Psoas muscle (tissue), 8 donors: ENCODE data around the gene APOBEC3G. TPM values are rescaled to one million over a fixed set of nuclear protein-coding genes. Genes with fewer than 3 reads are reported as not detected.
A peak's percentile ranks its signal among the peaks of the same experiment; 100 is the strongest.
"Not testable (repeated sequence)": the region's sequence is repeated elsewhere in the genome, so short reads cannot be mapped to it uniquely, and the experiment has no call there.

Experiments
- ATAC-seq, 4 donors: fragments of 200-7000 bp; cut with Tn5 transposase; one replicate each; pipeline ENCODE4 v1.9.1; 2020; ENCODE audit warnings: moderate library complexity in 3 of 4, mild to moderate bottlenecking in 2 of 4
- DNase-seq, 2 donors: peaks; one replicate each; pipeline ENCODE4 v3.0.0-alpha.2; 2020
- H3K27ac ChIP-seq: fragments of 200-600 bp; one replicate; pipeline ENCODE4 v1.8.0; 2022
- H3K27me3 ChIP-seq, 3 donors: fragments of 200-600 bp in 1 of 3; one replicate each; pipeline versions ENCODE4 v1.6.1 to v1.8.0; 2013 to 2022; ENCODE audit warnings: low read length in 2 of 3, mild to moderate bottlenecking in 2 of 3, moderate library complexity in 1 of 3; ENCODE audit not compliant: insufficient read depth in 3 of 3
- H3K36me3 ChIP-seq, 2 donors: fragments of 200-600 bp in 1 of 2; one replicate each; pipeline versions ENCODE4 v1.6.1 to v1.8.0; 2013 to 2022; ENCODE audit warnings: low read depth in 1 of 2, mild to moderate bottlenecking in 1 of 2, moderate library complexity in 1 of 2; ENCODE audit not compliant: insufficient read depth in 1 of 2
- H3K4me1 ChIP-seq: fragments of 200-600 bp; one replicate; pipeline ENCODE4 v1.8.0; 2022
- H3K4me3 ChIP-seq: fragments of 200-600 bp; one replicate; pipeline ENCODE4 v1.8.0; 2022; ENCODE audit warnings: mild to moderate bottlenecking
- H3K9me3 ChIP-seq: fragments of 200-600 bp; one replicate; pipeline ENCODE4 v1.8.0; 2022
- WGBS, 3 donors: extraction: QIAGEN DNeasy Blood & Tissue Kit; methylation state at CpG; one replicate each; pipeline versions ENCODE4 v1.1.6 to v1.1.7; 2013; 5-methylcytosine and 5-hydroxymethylcytosine counted together
- intact Hi-C, 2 donors: fragments of 100-400 bp; cut with DNase I; formaldehyde crosslinking; loops; one replicate each; pipeline versions ENCODE4 v1.11.0 to v1.14.2; 2022
- polyA plus RNA-seq, 3 donors: library from polyadenylated mRNA; stranded (reverse); fragments of 200-250 nt; gene quantifications; one replicate each; pipeline ENCODE4 v1.2.3, GENCODE V29; 2013
- total RNA-seq, 4 donors: library from RNA; stranded (reverse); fragmentation: NEBNext Ultra II Directional in 2 of 4; extraction: Animal tissue kit (Norgen Biotek cat#: 25700) in 2 of 4; gene quantifications; one replicate each; pipeline versions ENCODE4 v1.2.1 to v1.2.4, GENCODE V29; 2021 to 2023
- TF ChIP-seq, protein P1 (sequence below): fragments of 200-600 bp; IDR thresholded peaks from one replicate; pipeline ENCODE4 v1.8.0; 2022; ENCODE audit warnings: antibody characterized with exemption
- donor health status: healthy with polysubstance abuse.
- donor health status: DM: no; HTN: no; CAD: no; lungs with moderate emphysema.
- donor health status: Bipolar disorder and iron deficiency.
- donor health status: healthy.
- donor health status: DM: yes; HTN: yes; CAD: no.
- donor health status: DM: no; HTN: no; CAD: no.
- donor health status: DM: no; HTN: no; CAD: no.
- donor health status: DM: yes; HTN: yes; CAD: no.

Gene APOBEC3G
- total and polyA plus RNA-seq, 7 donors: 0.45 to 1.6 (median 1.1) TPM

DNA sequence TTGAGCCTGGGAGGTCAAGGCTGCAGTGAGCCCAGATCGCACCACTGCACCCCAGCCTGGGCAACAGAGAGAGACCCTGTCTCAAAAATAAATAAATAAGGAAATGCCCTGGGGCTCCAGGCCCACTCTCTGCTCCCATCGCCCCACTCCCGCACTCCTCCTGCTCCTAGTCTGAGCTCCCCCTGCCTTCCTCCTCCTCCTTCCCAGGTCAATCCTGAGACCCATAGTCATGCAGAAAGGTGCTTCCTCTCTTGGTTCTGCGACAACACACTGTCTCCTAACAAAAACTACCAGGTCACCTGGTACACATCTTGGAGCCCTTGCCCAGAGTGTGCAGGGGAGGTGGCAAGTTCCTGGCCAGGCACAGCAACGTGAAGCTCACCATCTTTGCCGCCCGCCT, 6.9 kb upstream of the APOBEC3G start:
- Histone ChIP-seq H3K9me3 (no peaks in the 10 kb centered on the region), H3K4me1 (no peaks in the 10 kb centered on the region), H3K27ac (no peak overlapping the region), H3K27me3 (peaks cover 0 to 6% (median 2%) of the 10 kb centered on the region in 3 donors), H3K4me3 (no peak overlapping the region), H3K36me3 (no peaks in the 10 kb centered on the region)
- ATAC-seq (no peak), DNase-seq (no peak)
- 82 to 90% (median 87%) methylated on average over 7 of the region's 7 CpGs for WGBS, 3 donors
- intact Hi-C loops: no loop called here
- TF ChIP-seq, protein P1, sequence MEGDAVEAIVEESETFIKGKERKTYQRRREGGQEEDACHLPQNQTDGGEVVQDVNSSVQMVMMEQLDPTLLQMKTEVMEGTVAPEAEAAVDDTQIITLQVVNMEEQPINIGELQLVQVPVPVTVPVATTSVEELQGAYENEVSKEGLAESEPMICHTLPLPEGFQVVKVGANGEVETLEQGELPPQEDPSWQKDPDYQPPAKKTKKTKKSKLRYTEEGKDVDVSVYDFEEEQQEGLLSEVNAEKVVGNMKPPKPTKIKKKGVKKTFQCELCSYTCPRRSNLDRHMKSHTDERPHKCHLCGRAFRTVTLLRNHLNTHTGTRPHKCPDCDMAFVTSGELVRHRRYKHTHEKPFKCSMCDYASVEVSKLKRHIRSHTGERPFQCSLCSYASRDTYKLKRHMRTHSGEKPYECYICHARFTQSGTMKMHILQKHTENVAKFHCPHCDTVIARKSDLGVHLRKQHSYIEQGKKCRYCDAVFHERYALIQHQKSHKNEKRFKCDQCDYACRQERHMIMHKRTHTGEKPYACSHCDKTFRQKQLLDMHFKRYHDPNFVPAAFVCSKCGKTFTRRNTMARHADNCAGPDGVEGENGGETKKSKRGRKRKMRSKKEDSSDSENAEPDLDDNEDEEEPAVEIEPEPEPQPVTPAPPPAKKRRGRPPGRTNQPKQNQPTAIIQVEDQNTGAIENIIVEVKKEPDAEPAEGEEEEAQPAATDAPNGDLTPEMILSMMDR: no peak

DNA sequence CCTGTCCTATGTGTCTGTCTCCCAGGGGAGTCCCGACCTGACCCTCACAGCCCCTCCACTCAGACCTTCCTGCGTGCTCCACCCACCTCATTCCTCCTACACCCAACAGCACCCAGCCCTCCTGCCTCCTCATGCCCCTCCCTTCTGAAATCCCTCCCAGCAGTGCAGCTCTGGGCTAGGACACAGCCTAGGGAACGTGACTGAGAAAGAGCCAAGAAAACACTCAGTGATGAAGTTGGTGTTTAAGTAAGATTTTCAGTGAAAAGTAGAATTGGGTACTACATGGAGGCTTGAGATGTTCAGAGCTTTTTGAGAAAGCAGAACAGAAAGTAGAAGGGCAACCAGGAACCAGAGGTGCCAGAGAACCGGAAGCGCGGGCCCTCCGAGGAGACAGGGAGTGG, 4.5 kb upstream of the APOBEC3G start:
- H3K4me1 ChIP-seq, H3K4me3 ChIP-seq, H3K27ac ChIP-seq, H3K36me3 ChIP-seq, H3K27me3 ChIP-seq, intact Hi-C loops, DNase-seq, H3K9me3 ChIP-seq, ATAC-seq: not testable (repeated sequence)
- WGBS, 3 donors: 72 to 85% (median 82%) methylated on average over 6 to 7 of the region's 7 CpGs

DNA sequence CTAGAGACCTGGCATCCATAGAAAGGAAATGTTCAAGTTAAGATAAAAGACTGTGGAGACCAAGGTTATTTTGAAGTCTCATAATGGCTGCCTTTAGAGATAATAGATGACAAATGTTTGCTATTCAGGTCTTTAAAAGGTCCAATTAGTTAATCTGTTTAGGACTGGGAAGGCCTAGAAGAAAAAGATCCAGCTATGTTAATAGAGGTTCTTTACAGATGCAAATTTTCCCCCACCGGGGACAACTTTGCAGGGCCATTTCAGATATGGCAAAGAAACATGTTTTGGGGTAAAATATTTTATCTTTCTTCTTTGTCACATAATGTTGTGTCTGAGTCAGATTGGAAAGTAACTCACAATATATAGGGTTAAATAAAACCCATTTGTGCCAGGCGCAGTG, 3.1 kb upstream of the APOBEC3G start:
- Histone ChIP-seq H3K27ac (no peak overlapping the region), H3K9me3 (no peaks in the 10 kb centered on the region), H3K36me3 (no peaks in the 10 kb centered on the region), H3K4me1 (no peaks in the 10 kb centered on the region), H3K27me3 (peaks cover 0 to 4% (median 4%) of the 10 kb centered on the region in 3 donors), H3K4me3 (no peak overlapping the region)
- WGBS, 3 donors: 44 to 53% (median 46%) methylated on average over 2 of the region's 2 CpGs
- ATAC-seq: no peak
- TF ChIP-seq, protein P1: no peak
- DNase-seq: no peak
- intact Hi-C loops: no loop called here

DNA sequence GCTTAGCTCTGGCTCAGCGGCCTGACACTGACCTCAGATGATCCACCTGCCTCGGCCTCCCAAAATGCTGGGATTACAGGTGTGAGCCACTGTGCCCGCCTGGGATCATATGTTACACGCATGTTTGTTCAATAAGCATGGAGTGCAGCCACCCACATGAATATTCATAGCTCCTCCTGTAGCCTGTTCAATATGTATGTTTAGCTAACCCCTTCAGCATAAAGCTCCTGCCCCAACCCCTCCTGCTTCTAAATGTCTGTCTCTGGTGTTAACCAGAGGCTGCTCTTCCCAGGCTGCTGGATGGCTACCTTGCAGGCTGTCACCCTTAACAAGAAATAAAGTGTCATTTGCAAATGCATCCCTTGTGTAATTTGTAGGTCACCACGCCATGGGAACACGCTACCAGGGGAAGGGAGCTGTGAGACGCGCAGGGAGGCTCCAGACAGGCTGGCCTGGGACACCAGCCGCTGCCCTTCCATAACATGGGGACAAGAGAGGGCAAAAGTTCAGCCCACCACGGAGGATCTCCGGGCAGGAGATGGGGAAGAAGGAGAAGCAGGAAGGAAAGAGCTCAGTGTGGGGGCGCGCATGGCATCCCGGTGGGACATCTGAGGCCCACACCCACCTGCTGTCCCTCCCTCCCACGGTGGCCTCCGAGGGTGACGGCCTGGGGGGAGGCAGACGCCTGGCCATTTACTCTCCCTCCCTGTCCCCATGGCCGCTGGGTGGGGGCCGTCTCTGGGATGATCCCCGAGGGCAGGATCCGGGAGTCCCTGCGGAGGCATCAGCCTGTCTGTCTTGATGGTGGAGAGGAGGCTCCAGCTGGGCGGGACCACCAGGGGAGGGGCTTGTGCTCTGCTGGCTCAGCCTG, 685 bp upstream of the APOBEC3G start:
- peak in 3 of 4 donors; percentile 24 to 80 (median 58) for ATAC-seq
- WGBS, 3 donors: 29 to 64% (median 31%) methylated on average over 9 to 20 of the region's 24 CpGs
- peak in 1 of 2 donors; percentile 35 for DNase-seq
- H3K9me3 ChIP-seq, H3K27ac ChIP-seq, H3K27me3 ChIP-seq, intact Hi-C loops, H3K4me1 ChIP-seq, H3K36me3 ChIP-seq: not testable (repeated sequence)
- H3K4me3 ChIP-seq: peak overlapping the region; percentile 57

DNA sequence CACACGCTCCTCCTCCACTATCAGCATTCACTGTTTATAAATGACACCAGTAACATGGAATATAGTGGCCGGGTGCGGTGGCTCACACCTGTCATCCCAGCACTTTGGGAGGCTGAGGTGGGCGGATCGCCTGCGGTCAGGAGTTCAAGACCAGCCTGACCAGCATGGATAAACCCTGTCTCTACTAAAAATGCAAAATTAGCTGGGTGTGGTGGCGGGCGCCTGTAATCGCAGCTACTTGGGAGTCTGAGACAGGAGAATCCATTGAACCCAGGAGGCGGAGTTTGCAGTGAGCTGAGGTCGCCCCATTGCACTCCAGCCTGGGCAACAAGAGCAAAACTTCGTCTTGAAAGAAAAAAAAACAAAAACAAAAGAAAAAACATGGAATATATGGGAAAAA, 837 bp downstream of the APOBEC3G start:
- WGBS, 3 donors: 90 to 93% (median 91%) methylated on average over 12 of the region's 12 CpGs
- ATAC-seq, intact Hi-C loops: not testable (repeated sequence)

DNA sequence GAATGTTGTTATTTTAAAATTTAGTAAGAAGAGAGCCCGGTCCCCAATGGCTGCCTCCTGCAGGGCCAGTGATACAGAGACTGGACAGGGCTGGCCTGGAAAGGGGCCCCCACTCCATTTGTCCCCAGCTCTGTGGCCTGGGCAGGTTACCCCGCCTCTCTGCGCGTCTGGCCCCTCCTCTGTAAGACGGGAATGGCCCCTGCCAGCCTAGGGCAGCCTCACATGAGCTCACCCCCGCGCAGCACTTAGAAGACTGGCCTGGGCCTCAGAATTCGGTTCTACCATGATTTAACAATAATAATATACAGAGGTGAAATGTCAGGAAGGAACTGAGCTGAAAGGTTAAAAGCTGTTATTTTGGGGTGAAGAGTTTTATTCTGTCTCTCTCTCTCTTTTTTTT, 1.3 kb downstream of the APOBEC3G start:
- intact Hi-C loops: no loop called here
- TF ChIP-seq, protein P1: no peak
- peak in 1 of 2 donors; percentile 46 for DNase-seq

More for the DNA sequence above, 837 bp downstream of the APOBEC3G start:
- H3K4me1 ChIP-seq, H3K36me3 ChIP-seq, H3K9me3 ChIP-seq, H3K27me3 ChIP-seq, H3K27ac ChIP-seq: not testable (repeated sequence)
- H3K4me3 ChIP-seq: peak overlapping the region; percentile 57
- peak in 1 of 2 donors; percentile 3 for DNase-seq

DNA sequence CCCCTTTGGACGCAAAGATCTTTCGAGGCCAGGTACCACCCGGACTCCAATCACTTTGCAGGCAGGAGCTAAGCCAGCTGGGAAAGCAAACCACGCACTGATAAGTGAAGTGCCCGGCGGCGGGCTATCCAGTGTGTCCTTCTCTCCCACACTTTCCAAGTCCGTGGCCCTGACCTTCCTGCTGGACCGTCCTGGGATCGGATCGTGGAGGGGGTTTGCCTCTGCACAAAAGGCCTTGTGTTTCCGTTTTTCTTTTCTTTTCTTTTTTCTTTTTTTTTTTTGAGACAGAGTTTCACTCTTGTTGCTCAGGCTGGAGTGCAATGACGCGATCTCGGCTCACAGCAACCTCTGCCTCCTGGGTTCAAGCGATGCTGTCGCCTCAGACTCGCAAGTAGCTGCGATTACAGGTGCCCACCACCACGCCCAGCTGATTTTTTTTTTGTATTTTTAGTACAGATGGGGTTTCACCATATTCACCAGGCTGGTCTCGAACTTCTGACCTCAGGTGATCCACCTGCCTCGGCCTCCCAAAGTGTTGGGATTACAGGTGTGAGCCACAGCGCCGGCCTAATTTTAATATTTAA, 2.1 kb downstream of the APOBEC3G start:
- 90 to 95% (median 93%) methylated on average over 18 to 22 of the region's 24 CpGs for WGBS, 3 donors
- H3K36me3 ChIP-seq, H3K4me1 ChIP-seq, H3K27ac ChIP-seq, ATAC-seq, H3K4me3 ChIP-seq, intact Hi-C loops, H3K27me3 ChIP-seq, H3K9me3 ChIP-seq: not testable (repeated sequence)
- DNase-seq: peak in 1 of 2 donors; percentile 1

More for the DNA sequence above, 1.3 kb downstream of the APOBEC3G start:
- Histone ChIP-seq H3K4me3 (no peak overlapping the region), H3K27ac (no peak overlapping the region), H3K36me3 (no peaks in the 10 kb centered on the region), H3K9me3 (no peaks in the 10 kb centered on the region), H3K27me3 (peaks cover 0 to 2% (median 0%) of the 10 kb centered on the region in 3 donors), H3K4me1 (no peaks in the 10 kb centered on the region)
- 89 to 92% (median 91%) methylated on average over 8 of the region's 8 CpGs for WGBS, 3 donors
- ATAC-seq: no peak
